Chondrocyte (in vitro differentiated cells): ENCODE measurements around the gene DGCR2. TPM values are rescaled to one million over a fixed set of nuclear protein-coding genes. Genes with fewer than 3 reads are reported as not detected.
"Not testable (repeated sequence)": the region's sequence is repeated elsewhere in the genome, so short reads cannot be mapped to it uniquely, and the experiment has no call there.

ENCODE experiments used
- DNase-seq: peaks from one replicate; pipeline ENCODE4 v3.0.0; 2021; ENCODE audit warnings: mixed read lengths, low spot score
- H3K27ac Mint-ChIP-seq: one replicate; pipeline ENCODE4 v1.8.0; 2021; ENCODE audit warnings: mild to moderate bottlenecking, moderate library complexity, mixed read lengths; ENCODE audit not compliant: unreplicated experiment
- H3K27me3 Mint-ChIP-seq: 2 replicates; pipeline ENCODE4 v1.8.0; 2021; ENCODE audit warnings: low read depth, mixed read lengths
- H3K36me3 Mint-ChIP-seq: 2 replicates; pipeline ENCODE4 v1.8.0; 2021; ENCODE audit warnings: low read depth, mixed read lengths
- H3K4me1 Mint-ChIP-seq: 2 replicates; pipeline ENCODE4 v1.8.0; 2021; ENCODE audit warnings: low read depth, mild to moderate bottlenecking, mixed read lengths
- H3K4me3 Mint-ChIP-seq: one replicate; pipeline ENCODE4 v1.8.0; 2021; ENCODE audit warnings: mild to moderate bottlenecking, moderate library complexity, mixed read lengths; ENCODE audit not compliant: unreplicated experiment
- H3K9me3 Mint-ChIP-seq: 2 replicates; pipeline ENCODE4 v1.8.0; 2021; ENCODE audit warnings: low read depth, mixed read lengths
- CTCF ChIP-seq: fragments of 200-600 bp; sonication (generic); IDR thresholded peaks from 2 replicates; pipeline ENCODE4 v1.5.0; 2021; ENCODE audit warnings: antibody characterized with exemption, mild to moderate bottlenecking, moderate library complexity
- total RNA-seq: library from RNA; stranded (reverse); gene quantifications from 3 replicates; pipeline ENCODE4 v1.2.1, GENCODE V29; 2021

DGCR2 gene
- total RNA-seq, 1 donor from 2014 or later, result 45.8 TPM

GRCh38 chr22:19088866-19089595 lies 33.2 kb downstream of the DGCR2 start:
- H3K9me3 Mint-ChIP-seq, result no peaks in the 10 kb centered on the region
- no peaks in the 10 kb centered on the region for H3K27me3 Mint-ChIP-seq
- DNase-seq, result no peak
- no peak overlapping the region for H3K4me3 Mint-ChIP-seq
- H3K36me3 Mint-ChIP-seq, result peaks cover 4% of the 10 kb centered on the region
- no peak for TF ChIP-seq CTCF
- no peak overlapping the region for H3K27ac Mint-ChIP-seq
- peaks cover 25% of the 10 kb centered on the region for H3K4me1 Mint-ChIP-seq

- no peaks in the 10 kb centered on the region for H3K9me3 Mint-ChIP-seq
- peak overlapping the region; percentile 84 for H3K27ac Mint-ChIP-seq
- no peaks in the 10 kb centered on the region for H3K27me3 Mint-ChIP-seq
- peaks cover 26% of the 10 kb centered on the region for H3K4me1 Mint-ChIP-seq
- no peak for TF ChIP-seq CTCF
- peaks cover 10% of the 10 kb centered on the region for H3K36me3 Mint-ChIP-seq
- no peak for DNase-seq
- H3K4me3 Mint-ChIP-seq, result no peak overlapping the region
These were observed 35.3 kb downstream of the DGCR2 start for GRCh38 chr22:19086896-19087295.

- H3K27ac Mint-ChIP-seq, result peak overlapping the region; percentile 84
- H3K27me3 Mint-ChIP-seq, result no peaks in the 10 kb centered on the region
- H3K4me1 Mint-ChIP-seq, result peaks cover 31% of the 10 kb centered on the region
- no peak overlapping the region for H3K4me3 Mint-ChIP-seq
- no peak for TF ChIP-seq CTCF
- peaks cover 10% of the 10 kb centered on the region for H3K36me3 Mint-ChIP-seq
- DNase-seq, result no peak
- H3K9me3 Mint-ChIP-seq, result no peaks in the 10 kb centered on the region
These were observed 35.8 kb downstream of the DGCR2 start for GRCh38 chr22:19086417-19086816.

GRCh38 chr22:19085233-19085718 lies 36.9 kb downstream of the DGCR2 start:
- no peak for DNase-seq
- H3K36me3 Mint-ChIP-seq, result peaks cover 13% of the 10 kb centered on the region
- TF ChIP-seq CTCF, result peak; percentile 77
- no peaks in the 10 kb centered on the region for H3K9me3 Mint-ChIP-seq
- H3K27me3 Mint-ChIP-seq, result no peaks in the 10 kb centered on the region
- peaks cover 37% of the 10 kb centered on the region for H3K4me1 Mint-ChIP-seq
- H3K27ac Mint-ChIP-seq, result peak overlapping the region; percentile 13
- H3K4me3 Mint-ChIP-seq, result no peak overlapping the region

GRCh38 chr22:19084586-19084985 lies 37.6 kb downstream of the DGCR2 start:
- DNase-seq, H3K27ac Mint-ChIP-seq, H3K4me3 Mint-ChIP-seq, H3K27me3 Mint-ChIP-seq, H3K9me3 Mint-ChIP-seq: not testable (repeated sequence)
- Mint-ChIP-seq H3K4me1 (peaks cover 37% of the 10 kb centered on the region), H3K36me3 (peaks cover 13% of the 10 kb centered on the region)

GRCh38 chr22:19084126-19084525 lies 38.1 kb downstream of the DGCR2 start:
- not testable (repeated sequence) for DNase-seq, H3K4me3 Mint-ChIP-seq, H3K27me3 Mint-ChIP-seq, H3K9me3 Mint-ChIP-seq
- Mint-ChIP-seq H3K27ac (peak overlapping the region; percentile 45), H3K4me1 (peaks cover 37% of the 10 kb centered on the region), H3K36me3 (peaks cover 13% of the 10 kb centered on the region)
